Renal cortex interstitium (tissue), 15 donors: ENCODE measurements around the gene TMIGD3. TPM values are rescaled to one million over a fixed set of nuclear protein-coding genes. Genes with fewer than 3 reads are reported as not detected.
"Not testable (repeated sequence)": the region's sequence is repeated elsewhere in the genome, so short reads cannot be mapped to it uniquely, and the experiment has no call there.

Experiments
- DNase-seq, 11 donors: peaks; one replicate each; pipeline ENCODE4 v3.0.0-alpha.2; 2013; ENCODE audit warnings: low read depth in 9 of 11, low spot score in 4 of 11; ENCODE audit errors: extremely low read depth in 1 of 11
- long read RNA-seq, 16 experiments: transcript quantifications; one replicate each; lab custom pipeline, GENCODE V29; 2026
- polyA plus RNA-seq, 3 donors: library from polyadenylated mRNA; unstranded; fragments of 120-200 nt; gene quantifications; one replicate each; pipeline ENCODE4 v1.2.1, GENCODE V29; 2013; ENCODE audit not compliant: insufficient read length in 3 of 3

Gene TMIGD3
- 1 to 10 TPM; 1.0 to 1.7 (median 1.0) TPM for polyA plus RNA-seq
- long read RNA-seq, donor 1: 0 reads
- long read RNA-seq, donor 2: 0 reads
- long read RNA-seq, donor 3: 0 reads
- long read RNA-seq, donor 4: 0 reads
- long read RNA-seq, donor 5: 0 reads
- long read RNA-seq, donor 6: 0 reads
- long read RNA-seq, donor 7: 0 reads
- long read RNA-seq, donor 8: 0 reads
- long read RNA-seq, donor 9: 0 reads
- long read RNA-seq, donor 10: 0 reads
- long read RNA-seq, donor 11: 0 reads
- long read RNA-seq, donor 12: 0 reads
- long read RNA-seq, donor 13: 0 reads
- long read RNA-seq, donor 14: 0 reads
- long read RNA-seq, donor 15: 0 reads
- long read RNA-seq, donor 16: 0 reads

DNA sequence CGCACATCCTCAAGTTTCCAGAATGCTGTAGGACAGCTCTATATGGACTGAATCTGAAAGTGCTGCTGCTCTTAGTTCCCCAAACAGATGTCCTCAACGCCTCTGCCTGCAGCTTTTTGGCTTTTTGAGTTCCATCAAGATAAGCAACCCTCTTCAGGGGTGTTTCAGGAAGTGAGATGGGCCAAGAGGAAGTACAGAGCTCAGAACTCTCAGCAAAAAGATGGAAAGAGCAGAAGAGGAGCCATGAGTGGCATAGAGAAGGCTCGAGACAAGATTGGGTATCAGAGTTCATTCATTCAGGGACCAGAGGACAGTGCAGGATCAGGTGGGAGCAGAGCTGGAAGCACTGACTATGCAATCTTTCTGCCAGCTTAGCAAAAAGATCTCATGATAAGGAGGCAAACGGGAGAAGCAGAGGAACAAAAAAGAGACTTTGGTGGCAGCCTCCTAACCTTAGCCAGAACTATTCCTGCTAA, at the start of gene TMIGD3, which contains the start of gene ADORA3:
TSS of gene TMIGD3 (minus strand) at position 49 of the 476 bp plus-strand sequence. CDS start 279 bp downstream, outside the sequence.
TSS of gene ADORA3 (minus strand) at position 49 of the 476 bp plus-strand sequence. CDS start 279 bp downstream, outside the sequence.
- no peak for DNase-seq

DNA sequence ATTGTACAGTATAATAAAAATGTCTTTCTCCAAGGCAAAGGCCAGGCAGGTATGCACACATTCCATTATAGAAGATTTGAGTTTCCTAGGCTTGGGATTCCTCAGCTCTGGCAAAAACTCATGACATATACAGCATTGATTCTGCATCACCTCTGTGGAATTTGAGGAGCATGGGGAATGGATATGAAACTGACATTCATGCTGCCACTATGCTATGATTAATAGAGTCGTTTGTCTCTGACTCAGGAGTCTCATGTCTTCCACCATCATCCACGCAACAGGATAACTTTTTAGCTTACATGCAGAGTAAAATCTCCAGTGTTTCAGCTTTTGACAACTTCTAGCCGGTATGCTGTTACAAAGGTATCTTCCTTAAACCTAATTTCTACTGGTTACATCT, 49.8 kb upstream of the TMIGD3 start:
- DNase-seq: no peak

DNA sequence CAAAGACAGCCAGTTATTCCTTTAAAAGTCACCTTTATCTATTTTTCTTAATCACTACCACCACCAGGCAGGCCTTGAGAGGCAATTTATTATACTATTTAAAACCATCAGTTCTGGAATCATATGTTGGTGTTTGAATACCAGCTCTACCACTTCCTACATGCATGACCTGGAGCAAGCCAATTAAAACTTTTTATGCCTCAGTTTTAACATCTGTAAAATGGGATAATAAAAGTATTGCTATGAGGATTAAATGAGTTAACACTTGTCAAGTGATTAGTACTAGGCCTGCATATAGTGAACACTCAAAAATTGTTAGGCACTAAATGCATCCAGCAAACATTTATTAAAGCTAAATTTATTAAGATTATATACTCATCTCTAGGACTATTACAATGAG, 49.2 kb upstream of the TMIGD3 start:
- no peak for DNase-seq

DNA sequence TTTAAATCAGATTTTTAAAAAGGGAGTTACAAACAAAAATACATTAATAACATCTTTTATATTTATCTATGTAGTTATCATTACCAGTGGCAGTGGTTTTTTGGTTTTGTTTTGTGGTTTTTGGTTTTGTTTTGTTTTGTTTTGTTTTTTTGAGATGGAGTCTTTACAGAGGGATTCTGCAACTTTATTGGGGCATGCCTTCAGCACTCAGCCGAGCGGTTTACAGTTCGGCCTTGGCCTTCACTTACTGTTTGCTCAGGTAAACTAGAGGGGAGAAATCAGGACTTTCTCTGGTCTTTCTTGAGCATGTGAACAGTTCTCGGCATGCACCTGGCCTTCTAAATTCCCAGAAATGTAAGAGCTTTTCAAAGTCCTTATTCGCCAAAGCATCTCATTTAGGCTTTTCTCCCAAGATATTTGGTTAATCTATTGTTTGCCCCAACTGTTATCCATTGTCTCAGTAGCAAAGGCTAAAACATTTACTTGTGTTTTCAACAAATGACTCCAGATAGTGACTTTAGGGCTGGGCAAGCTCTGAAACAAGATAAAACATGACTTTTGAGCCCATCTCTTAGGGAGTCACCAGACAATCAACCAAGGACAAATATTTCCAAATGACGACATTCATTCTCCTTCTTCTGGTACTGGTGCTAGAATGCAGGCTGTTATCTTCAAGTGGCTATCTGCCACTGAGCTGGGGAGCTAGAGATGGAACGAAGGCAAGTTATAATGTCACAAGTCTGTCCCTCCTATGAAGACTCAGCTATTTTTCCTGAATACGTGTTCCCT, 48.4 kb upstream of the TMIGD3 start:
- DNase-seq: no peak

- DNase-seq: not testable (repeated sequence)
These were observed 44.4 kb upstream of the TMIGD3 start for GRCh38 chr1:111547786-111548185.

DNA sequence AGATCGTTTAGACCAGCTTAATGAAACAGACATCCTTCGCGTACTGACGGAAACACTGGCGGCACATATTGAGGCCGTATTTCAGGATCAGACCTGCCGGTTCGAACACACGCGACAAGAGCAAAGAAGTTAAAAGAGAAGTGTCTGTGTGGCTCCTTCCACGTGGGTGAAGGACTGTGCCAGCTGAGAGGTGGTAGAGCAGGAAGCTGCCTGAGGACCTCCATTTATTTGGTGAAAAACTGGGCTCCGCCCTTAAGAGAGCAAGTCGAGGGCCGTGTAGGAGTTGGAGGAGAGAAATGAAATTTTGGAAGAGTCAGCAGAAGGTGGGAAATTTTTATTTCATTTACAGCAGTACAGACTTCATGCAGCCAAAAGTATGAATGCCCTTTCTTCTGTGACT, 38.8 kb upstream of the TMIGD3 start:
- DNase-seq: no peak

DNA sequence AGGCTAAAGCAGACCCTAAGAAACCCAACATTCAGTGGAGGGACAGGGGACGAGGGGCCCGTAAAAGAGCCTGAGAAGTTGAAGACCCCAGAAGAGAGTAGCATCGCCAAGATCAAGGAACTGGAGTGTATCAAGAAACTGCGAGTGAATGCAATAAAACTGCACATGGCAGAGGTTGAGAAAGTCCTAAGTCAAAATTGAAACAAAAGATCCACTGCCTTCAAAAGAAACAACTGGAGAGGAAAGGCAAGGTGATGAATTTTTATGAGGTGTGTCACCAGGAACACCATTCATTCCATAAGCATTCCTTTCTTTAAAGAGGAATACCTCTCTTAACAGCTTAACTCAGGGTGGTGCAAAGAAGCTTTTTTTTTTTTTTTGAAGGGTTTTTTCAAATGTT, 38.3 kb upstream of the TMIGD3 start:
- DNase-seq: peak in 1 of 11 donors; percentile 3

DNA sequence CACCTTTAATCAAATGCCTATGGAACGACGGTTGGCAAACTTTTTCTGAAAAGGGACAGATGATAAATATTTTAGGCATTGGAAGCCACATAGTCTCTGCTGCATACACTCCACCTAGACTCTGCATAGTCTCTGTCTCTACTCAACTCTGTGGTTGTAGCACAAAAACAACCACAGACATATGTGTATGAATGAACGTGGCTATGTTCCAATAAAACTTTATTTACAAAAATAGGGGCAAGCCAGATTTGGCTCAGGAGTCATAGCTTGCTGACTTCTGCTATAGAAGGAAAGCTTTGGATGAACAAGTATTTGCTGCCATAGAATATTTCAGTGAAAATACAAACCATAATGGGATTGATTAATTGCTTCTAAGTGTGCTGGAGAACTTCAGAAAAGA, 37.5 kb upstream of the TMIGD3 start:
- DNase-seq: no peak

- no peak for DNase-seq
These were observed 35.1 kb upstream of the TMIGD3 start for GRCh38 chr1:111538343-111539025.

GRCh38 chr1:111535256-111536191, 32.1 kb upstream of the TMIGD3 start:
- peak in 1 of 11 donors; percentile 28 for DNase-seq

- DNase-seq: no peak
These were observed 16.6 kb upstream of the TMIGD3 start for GRCh38 chr1:111520053-111520452.

DNA sequence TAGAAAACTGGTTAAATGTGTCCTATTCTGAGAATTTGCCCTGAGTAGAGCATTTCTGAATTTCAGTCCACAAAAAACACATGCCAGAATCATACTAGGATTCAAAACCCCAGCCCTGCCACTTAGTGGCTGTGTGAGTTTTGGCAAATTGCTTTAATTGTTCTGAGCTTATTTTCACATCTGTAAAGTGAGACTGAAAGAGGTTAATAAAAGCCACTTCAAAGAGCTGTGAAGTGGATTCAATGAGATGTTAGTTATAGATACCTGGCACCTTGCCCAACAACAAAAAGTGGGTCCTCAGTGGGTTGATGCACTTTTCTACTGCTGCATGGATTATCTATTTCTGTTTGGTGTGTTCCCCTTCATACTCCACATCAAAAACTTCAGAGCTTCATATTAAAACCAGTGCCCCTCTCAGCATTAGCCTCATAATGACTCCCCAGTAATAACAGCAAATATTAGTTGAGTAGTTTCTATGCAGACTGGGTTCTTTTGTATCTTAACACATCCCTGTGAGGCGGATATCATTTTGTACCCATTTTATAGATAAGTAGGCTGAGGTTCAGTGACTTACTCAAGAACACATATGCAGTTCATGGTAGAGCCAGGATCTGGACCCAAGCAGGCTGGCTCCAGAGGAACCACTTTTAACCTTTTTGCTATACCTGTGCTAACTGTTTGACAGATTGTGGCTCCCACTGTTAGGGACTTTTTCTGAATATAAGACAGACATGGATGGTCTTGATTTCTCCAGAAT, 14.2 kb upstream of the TMIGD3 start:
- DNase-seq: no peak

DNA sequence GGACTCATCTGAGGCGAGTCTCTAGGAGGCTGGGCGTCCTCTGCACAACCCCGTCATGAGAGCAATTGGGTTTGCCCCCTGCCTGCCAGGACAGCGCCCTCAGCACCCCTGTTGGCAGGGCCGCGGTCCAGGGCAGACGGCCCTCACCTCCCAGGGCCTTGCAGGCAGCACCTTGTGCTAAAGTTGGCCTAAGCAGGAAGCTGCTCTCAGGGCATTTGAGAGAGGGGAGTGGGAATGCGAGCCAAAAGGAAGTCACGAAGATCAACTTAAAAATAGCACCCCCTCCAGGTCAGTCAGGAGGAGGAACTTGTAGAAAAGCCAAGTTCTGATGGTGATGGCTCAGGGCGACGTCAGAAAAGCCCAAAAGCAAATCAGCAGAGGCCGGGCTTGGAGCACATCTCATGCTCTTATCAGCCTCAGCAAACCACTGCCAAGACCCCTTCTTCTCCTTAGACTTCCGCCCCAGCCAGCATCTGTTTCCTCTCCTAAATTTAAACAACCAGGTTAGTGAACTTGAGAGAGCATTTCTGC, 12.6 kb upstream of the TMIGD3 start:
- DNase-seq: peak in 8 of 11 donors; percentile 21 to 54 (median 40)

- DNase-seq: peak in 3 of 11 donors; percentile 17 to 25 (median 25)
These were observed 12.0 kb upstream of the TMIGD3 start for GRCh38 chr1:111515291-111516004.

DNA sequence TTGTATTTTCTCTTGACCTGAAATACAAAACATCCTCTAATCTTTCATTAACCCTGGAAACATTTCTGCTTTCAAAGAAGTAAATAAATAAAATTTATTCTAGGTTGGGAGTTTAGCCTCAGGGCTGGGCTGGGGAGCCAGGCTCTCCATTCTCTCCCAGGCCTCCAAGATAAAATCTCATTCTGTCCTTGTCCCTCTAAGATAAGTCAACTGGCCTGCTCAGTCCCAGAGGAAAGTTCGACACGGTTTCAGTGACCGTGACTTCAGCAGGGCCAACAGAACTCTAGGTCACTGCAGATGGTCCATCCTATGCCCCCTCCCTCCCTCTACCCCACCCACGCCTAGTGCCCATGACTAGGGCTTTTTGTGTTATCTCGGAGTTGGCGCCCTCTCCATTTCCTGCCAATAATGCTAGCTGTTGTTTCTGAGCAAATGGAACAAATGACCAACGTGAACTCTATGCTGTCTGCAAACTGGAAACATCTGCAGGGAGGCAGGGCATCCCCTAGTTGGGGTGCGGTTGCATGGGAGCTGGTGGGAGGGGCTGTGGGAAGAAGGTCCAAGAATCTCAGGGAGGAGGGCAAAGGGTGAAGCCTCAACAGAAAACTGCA, 10.1 kb upstream of the TMIGD3 start:
- no peak for DNase-seq

DNA sequence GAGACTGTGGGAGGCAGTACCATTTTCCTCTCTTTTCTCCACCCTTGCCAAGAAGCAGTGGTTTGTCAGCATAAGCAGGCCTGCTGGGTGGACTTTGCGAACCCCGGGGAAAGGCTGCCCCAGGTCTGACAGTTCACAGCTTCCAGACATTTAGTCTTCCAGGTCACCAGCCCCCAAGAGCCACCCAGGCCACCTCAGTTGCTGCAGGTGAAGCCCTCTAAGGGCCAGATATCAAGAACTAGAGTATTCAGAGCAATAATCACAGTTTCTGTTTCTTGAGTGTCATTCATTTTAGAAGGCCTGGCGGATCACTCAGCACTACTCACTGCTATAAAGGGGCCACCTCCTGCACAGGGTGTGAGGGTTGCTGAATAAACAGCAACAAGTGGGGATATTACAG, 9.5 kb upstream of the TMIGD3 start:
- DNase-seq: no peak
